DND-41 (cell line): ENCODE data around the gene SULF2.

Experiments
- EZH2 ChIP-seq: IDR thresholded peaks from 3 replicates; pipeline ENCODE4 v1.6.1; 2012; ENCODE audit warnings: borderline replicate concordance, low read depth, mild to moderate bottlenecking, moderate library complexity, low read length, inconsistent platforms; ENCODE audit not compliant: severe bottlenecking
- TF ChIP-seq, protein P1 (sequence below): IDR thresholded peaks from 2 replicates; pipeline ENCODE4 v1.5.1; 2012; ENCODE audit warnings: borderline replicate concordance, low read length, moderate library complexity, mild to moderate bottlenecking; ENCODE audit not compliant: poor library complexity, severe bottlenecking; ENCODE audit errors: extremely low read depth

DNA sequence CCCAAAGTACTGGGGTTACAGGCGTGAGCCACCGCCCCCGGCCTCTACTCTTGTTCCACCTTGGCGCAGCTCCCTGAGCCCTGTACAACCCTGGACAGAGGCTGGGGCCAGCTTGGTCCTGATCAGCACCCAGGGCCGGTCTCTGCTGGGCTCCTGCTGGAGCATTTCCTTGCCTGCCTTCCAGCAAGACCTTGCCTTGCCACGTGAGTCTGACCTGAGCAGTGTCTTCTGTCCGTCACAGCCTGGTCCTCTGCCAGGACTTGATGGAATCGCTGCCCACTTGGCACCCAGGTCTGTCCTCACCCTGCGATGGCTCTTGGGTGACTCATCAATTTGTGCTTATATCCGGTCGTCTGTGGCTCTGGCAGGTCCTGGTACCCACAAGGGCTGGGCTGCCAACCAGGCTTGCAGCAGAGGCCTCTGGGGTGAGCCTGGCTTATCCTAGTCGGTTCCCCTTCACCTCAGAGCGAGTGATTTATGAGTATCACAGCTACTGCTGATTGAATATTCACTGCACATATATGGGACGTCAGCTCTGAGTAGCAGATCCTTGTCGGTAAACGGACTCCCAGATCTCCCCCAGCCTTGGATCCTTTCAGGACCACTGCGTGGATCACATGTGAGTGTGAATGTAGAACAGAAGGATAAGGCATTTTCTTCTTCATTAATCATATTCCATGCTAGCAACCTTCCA, 10.1 kb upstream of the SULF2 start:
- TF ChIP-seq, protein P1, sequence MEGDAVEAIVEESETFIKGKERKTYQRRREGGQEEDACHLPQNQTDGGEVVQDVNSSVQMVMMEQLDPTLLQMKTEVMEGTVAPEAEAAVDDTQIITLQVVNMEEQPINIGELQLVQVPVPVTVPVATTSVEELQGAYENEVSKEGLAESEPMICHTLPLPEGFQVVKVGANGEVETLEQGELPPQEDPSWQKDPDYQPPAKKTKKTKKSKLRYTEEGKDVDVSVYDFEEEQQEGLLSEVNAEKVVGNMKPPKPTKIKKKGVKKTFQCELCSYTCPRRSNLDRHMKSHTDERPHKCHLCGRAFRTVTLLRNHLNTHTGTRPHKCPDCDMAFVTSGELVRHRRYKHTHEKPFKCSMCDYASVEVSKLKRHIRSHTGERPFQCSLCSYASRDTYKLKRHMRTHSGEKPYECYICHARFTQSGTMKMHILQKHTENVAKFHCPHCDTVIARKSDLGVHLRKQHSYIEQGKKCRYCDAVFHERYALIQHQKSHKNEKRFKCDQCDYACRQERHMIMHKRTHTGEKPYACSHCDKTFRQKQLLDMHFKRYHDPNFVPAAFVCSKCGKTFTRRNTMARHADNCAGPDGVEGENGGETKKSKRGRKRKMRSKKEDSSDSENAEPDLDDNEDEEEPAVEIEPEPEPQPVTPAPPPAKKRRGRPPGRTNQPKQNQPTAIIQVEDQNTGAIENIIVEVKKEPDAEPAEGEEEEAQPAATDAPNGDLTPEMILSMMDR: no peak
- no peak for TF ChIP-seq EZH2
